SKM-1 (cell line): Measurements from ENCODE around the gene DCTN4.

Source experiments
- DNase-seq: peaks from one replicate; lab custom pipeline; 2025; ENCODE audit not compliant: unreplicated experiment; lab: John Stamatoyannopoulos, UW

The DCTN4 gene

GRCh38 chr5:150740992-150741391 lies 17.8 kb downstream of the DCTN4 start:
- DNase-seq, result no peak

GRCh38 chr5:150738862-150739261 lies 20.0 kb downstream of the DCTN4 start:
- no peak for DNase-seq

- DNase-seq, result peak; percentile 85
Measured at GRCh38 chr5:150734579-150735384, 24.0 kb downstream of the DCTN4 start.

GRCh38 chr5:150731669-150732242 lies 27.1 kb downstream of the DCTN4 start:
- DNase-seq, result no peak

GRCh38 chr5:150729859-150730258 lies 29.0 kb downstream of the DCTN4 start:
- DNase-seq, result no peak

- DNase-seq, result no peak
Measured at GRCh38 chr5:150723845-150724244, 35.0 kb downstream of the DCTN4 start.

DNA sequence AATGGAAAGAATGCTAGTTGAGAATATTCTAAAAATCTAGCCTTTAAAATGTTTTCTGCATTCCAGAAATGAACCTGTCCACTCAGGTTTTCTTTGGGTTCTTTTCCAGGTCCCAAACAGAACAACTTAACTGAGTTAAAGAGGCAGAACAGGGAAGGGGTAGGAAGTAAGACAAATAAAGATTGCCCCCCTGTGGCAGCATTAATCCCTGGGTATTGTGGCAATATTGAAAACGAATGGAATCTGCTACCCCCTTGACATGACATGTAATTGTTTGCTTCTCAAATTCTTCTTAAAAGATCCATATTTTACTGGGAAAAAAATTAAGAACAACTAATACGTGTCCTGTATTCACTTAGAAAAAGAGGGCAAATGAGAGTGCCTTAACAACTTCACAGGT lies 48.7 kb downstream of the DCTN4 start:
- DNase-seq, result no peak

DNA sequence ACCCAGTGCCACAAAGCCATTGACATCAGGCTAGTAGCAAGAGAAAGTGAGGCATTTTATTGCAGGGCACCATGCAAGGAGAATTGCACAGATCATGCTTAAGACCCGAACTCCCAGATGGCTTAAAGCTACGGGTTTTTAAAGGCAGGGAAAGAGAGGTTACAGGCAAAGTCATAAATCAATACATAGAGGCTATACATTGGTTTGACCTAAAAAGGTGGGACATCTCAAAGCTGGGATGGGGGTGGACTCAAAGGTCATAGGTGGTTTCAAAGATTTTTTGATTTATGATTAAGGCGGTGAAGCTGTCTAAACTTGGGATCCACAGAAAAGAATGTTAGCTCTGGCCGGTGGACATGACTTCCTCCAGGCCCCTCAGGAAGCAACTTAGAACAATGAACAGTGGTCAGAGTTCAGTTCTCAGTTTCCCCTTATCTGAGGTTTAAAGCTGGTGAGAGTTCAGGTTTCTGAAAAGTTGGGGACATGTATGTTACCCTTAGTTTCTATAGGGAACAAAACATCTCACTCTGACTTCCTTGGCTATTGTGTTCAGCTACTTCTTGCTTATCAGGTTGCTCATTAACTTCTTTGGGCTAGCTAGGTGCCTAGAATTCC lies 51.9 kb downstream of the DCTN4 start:
- DNase-seq, result no peak

- DNase-seq, result no peak
Measured at GRCh38 chr5:150703762-150704161, 55.1 kb downstream of the DCTN4 start.

GRCh38 chr5:150700594-150701377 lies 58.0 kb downstream of the DCTN4 start, which contains the start of gene RBM22:
Gene RBM22 (minus strand): TSS chr5:150701062. CDS start chr5:150700985, 77 bp downstream.
- peak; percentile 69 for DNase-seq

DNA sequence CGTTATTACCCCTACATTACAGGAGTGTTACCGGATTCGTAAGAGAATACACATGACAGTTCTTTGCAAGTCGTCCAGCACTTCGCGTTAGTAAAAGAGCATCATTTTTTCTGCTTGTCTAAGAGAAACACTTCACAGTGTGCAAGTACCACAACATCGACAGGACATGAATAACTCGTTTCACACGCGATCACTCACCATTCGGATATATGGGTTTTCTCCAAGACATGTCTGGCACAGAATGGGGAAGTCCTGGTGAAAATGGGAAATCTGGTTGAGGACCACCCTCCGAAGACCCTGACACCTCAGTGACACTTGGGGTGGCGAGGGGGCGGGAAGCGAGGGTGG lies 58.6 kb downstream of the DCTN4 start:
- DNase-seq, result no peak

GRCh38 chr5:150694612-150695011 lies 64.2 kb downstream of the DCTN4 start:
- no peak for DNase-seq

GRCh38 chr5:150692276-150692675 lies 66.5 kb downstream of the DCTN4 start:
- no peak for DNase-seq

DNA sequence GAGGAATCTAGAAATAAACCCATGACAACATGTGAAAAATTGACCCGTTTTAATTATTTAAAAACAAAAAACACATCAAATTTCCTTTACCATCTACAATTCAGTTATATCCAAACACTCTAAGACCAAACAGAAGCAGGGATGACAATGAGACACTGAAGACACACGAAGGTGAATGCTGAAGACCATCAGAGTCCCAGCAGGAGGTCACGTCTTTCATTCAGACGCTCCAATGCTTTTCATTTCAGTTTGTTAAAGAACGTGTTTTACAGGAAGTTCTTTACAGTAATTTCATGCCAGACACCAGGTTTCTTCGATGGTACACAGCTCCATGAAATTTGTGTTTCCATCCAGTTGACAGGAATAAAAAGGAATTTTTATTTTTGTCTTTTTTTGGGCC lies 68.1 kb downstream of the DCTN4 start:
- no peak for DNase-seq

DNA sequence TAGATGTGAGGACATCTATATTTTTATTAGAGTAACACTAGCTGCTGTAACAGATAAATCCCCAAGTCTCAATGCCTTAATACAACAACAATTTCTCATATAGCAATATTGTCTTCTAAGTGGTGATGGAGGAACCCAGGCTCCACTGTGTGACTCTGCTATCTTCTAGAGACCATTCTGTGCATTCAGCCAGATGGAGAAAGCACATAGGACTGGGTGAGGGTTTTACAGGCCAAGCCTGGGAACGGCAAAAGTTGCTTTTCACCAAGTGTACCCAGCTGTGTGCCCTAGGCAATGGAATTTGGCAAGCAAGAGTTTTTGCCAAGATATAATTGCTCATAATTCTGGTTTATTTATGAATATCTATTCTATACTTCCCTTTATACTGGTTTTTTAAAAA lies 69.7 kb downstream of the DCTN4 start:
- no peak for DNase-seq

GRCh38 chr5:150676578-150676977 lies 82.2 kb downstream of the DCTN4 start:
- DNase-seq, result no peak

- DNase-seq, result peak; percentile 10
Measured at GRCh38 chr5:150675069-150675468, 83.7 kb downstream of the DCTN4 start.

GRCh38 chr5:150674341-150674821 lies 84.4 kb downstream of the DCTN4 start:
- DNase-seq, result no peak

- DNase-seq, result no peak
Measured at GRCh38 chr5:150672884-150673275, 85.9 kb downstream of the DCTN4 start.

DNA sequence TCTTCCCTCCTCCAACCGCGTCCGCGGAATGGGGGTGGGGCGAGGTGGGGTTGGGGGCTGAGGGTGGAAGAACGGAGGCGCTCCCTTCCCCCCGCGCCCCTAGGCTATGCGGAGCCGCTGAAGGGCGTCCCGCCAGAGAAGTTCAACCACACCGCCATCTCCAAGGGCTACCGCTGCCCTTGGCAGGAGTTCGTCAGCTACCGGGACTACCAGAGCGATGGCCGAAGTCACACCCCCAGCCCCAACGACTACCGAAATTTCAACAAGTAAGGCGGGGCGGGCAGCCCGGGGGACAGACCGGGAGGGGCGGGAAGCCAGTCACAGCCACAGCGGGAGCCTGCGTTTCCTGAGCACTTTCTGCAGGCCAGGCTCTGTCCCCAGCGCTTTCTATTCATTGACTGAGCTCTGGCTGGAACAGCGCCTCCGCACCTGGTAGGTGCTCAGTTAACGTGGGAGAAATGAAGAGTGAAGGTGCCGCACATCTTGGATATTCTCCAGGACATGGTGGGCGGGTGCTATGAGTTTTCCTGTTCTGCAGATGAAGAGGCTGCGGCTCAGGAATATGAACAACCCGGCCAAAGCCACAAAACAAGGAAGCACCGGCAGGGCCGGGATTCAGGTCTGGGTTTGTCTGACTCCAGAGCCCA lies 86.5 kb downstream of the DCTN4 start:
- DNase-seq, result peak; percentile 16
